WTC11 (cell line): Measurements from ENCODE around the gene CACNB4. TPM values are rescaled to one million over a fixed set of nuclear protein-coding genes. Genes with fewer than 3 reads are reported as not detected.

Source experiments
- ATAC-seq: fragments of 200-7000 bp; cut with Tn5 transposase; 2 replicates; pipeline ENCODE4 v1.10.0; 2021; ENCODE audit warnings: mild to moderate bottlenecking, moderate library complexity
- CTCF ChIA-PET: fragments of 300-600 bp; sonication (Branson Sonifier 250); formaldehyde crosslinking; loops from one replicate; lab custom pipeline; 2021; ENCODE audit warnings: antibody characterized with exemption; lab: Charles Lee
- POLR2A ChIA-PET: fragments of 350-600 bp; sonication (Branson Sonifier 250); formaldehyde crosslinking; loops from one replicate; lab custom pipeline; 2021; ENCODE audit warnings: antibody characterized with exemption; lab: Charles Lee
- DNase-seq: peaks from one replicate; pipeline ENCODE4 v3.0.0; 2021; ENCODE audit warnings: low spot score
- H3K27ac Mint-ChIP-seq: 2 replicates; pipeline ENCODE4 v1.8.0; 2021; ENCODE audit warnings: mixed read lengths
- H3K27me3 Mint-ChIP-seq: 2 replicates; pipeline ENCODE4 v1.8.0; 2021; ENCODE audit warnings: low read depth, mild to moderate bottlenecking, moderate library complexity, mixed read lengths
- H3K36me3 Mint-ChIP-seq: 2 replicates; pipeline ENCODE4 v1.8.0; 2021; ENCODE audit warnings: mixed read lengths
- H3K4me1 Mint-ChIP-seq: 2 replicates; pipeline ENCODE4 v1.8.0; 2022; ENCODE audit warnings: mixed read lengths
- H3K4me3 Mint-ChIP-seq: 2 replicates; pipeline ENCODE4 v1.8.0; 2021; ENCODE audit warnings: mild to moderate bottlenecking, moderate library complexity, mixed read lengths
- H3K9me3 Mint-ChIP-seq: 2 replicates; pipeline ENCODE4 v1.8.0; 2021; ENCODE audit warnings: mixed read lengths
- ARID4B ChIP-seq: sonication (generic); formaldehyde crosslinking; IDR thresholded peaks from 2 replicates; pipeline ENCODE4 v1.8.0; 2023; ENCODE audit warnings: missing genetic modification reagents, mild to moderate bottlenecking, borderline replicate concordance
- CREB1 ChIP-seq: sonication (generic); formaldehyde crosslinking; IDR thresholded peaks from 2 replicates; pipeline ENCODE4 v1.8.0; 2023; ENCODE audit warnings: mild to moderate bottlenecking, missing genetic modification reagents
- ESRRA ChIP-seq: sonication (generic); formaldehyde crosslinking; IDR thresholded peaks from 2 replicates; pipeline ENCODE4 v1.8.1; 2022; ENCODE audit warnings: mild to moderate bottlenecking, missing genetic modification reagents, borderline replicate concordance
- ETV6 ChIP-seq: sonication (generic); formaldehyde crosslinking; IDR thresholded peaks from 2 replicates; pipeline ENCODE4 v1.8.1; 2022; ENCODE audit warnings: mild to moderate bottlenecking, missing genetic modification reagents
- FOXJ3 ChIP-seq: sonication (generic); formaldehyde crosslinking; IDR thresholded peaks from 2 replicates; pipeline ENCODE4 v1.9.0; 2021; ENCODE audit warnings: missing genetic modification reagents, mild to moderate bottlenecking, borderline replicate concordance
- GRHL2 ChIP-seq: fragments of 250-450 bp; sonication (Bioruptor Pico); IDR thresholded peaks from 2 replicates; pipeline ENCODE4 v1.8.0; 2022; ENCODE audit warnings: mild to moderate bottlenecking, moderate library complexity; ENCODE audit not compliant: insufficient replicate concordance, severe bottlenecking
- IRF2 ChIP-seq: sonication (generic); formaldehyde crosslinking; IDR thresholded peaks from 2 replicates; pipeline ENCODE4 v1.8.0; 2022; ENCODE audit warnings: low read depth, missing genetic modification reagents, borderline replicate concordance
- NFATC4 ChIP-seq: fragments of 250-450 bp; sonication (Bioruptor Pico); IDR thresholded peaks from 2 replicates; pipeline ENCODE4 v1.9.0; 2021; ENCODE audit warnings: mild to moderate bottlenecking
- NFYB ChIP-seq: sonication (generic); formaldehyde crosslinking; conservative IDR thresholded peaks from 2 replicates; pipeline ENCODE4 v1.8.0; 2022; ENCODE audit warnings: low read depth, missing genetic modification reagents
- NR3C1 ChIP-seq: sonication (generic); formaldehyde crosslinking; conservative IDR thresholded peaks from 2 replicates; pipeline ENCODE4 v1.8.1; 2023; ENCODE audit warnings: low read depth, mild to moderate bottlenecking, missing genetic modification reagents
- PRRX2 ChIP-seq: fragments of 250-450 bp; sonication (Bioruptor Pico); IDR thresholded peaks from 2 replicates; pipeline ENCODE4 v1.8.0; 2021; ENCODE audit warnings: mild to moderate bottlenecking
- RELA ChIP-seq: sonication (generic); formaldehyde crosslinking; IDR thresholded peaks from 2 replicates; pipeline ENCODE4 v1.8.1; 2022; ENCODE audit warnings: missing genetic modification reagents, mild to moderate bottlenecking, borderline replicate concordance
- SMAD3 ChIP-seq: sonication (generic); formaldehyde crosslinking; IDR thresholded peaks from 2 replicates; pipeline ENCODE4 v1.8.0; 2022; ENCODE audit warnings: missing genetic modification reagents, mild to moderate bottlenecking, borderline replicate concordance
- SP1 ChIP-seq: sonication (generic); formaldehyde crosslinking; conservative IDR thresholded peaks from 2 replicates; pipeline ENCODE4 v1.8.1; 2022; ENCODE audit warnings: missing genetic modification reagents
- ZBTB21 ChIP-seq: sonication (generic); formaldehyde crosslinking; IDR thresholded peaks from 2 replicates; pipeline ENCODE4 v1.8.1; 2023; ENCODE audit warnings: mild to moderate bottlenecking, missing genetic modification reagents, borderline replicate concordance
- ZNF219 ChIP-seq: sonication (generic); formaldehyde crosslinking; IDR thresholded peaks from 2 replicates; pipeline ENCODE4 v1.8.0; 2023; ENCODE audit warnings: missing genetic modification reagents, mild to moderate bottlenecking, borderline replicate concordance
- ZNF232 ChIP-seq: sonication (generic); formaldehyde crosslinking; IDR thresholded peaks from 2 replicates; pipeline ENCODE4 v1.8.0; 2022; ENCODE audit warnings: mild to moderate bottlenecking, missing genetic modification reagents
- ZNF317 ChIP-seq: sonication (generic); formaldehyde crosslinking; IDR thresholded peaks from 2 replicates; pipeline ENCODE4 v1.8.1; 2023; ENCODE audit warnings: low read depth, mild to moderate bottlenecking, moderate library complexity, missing genetic modification reagents, borderline replicate concordance
- ZNF416 ChIP-seq: fragments of 250-450 bp; sonication (Bioruptor Pico); IDR thresholded peaks from 2 replicates; pipeline ENCODE4 v1.9.0; 2021; ENCODE audit warnings: mild to moderate bottlenecking, inconsistent platforms
- ZNF423 ChIP-seq: fragments of 250-450 bp; sonication (Bioruptor Pico); IDR thresholded peaks from 2 replicates; pipeline ENCODE4 v2.1.2; 2022; ENCODE audit warnings: mild to moderate bottlenecking, moderate library complexity
- ZNF512 ChIP-seq: sonication (generic); formaldehyde crosslinking; IDR thresholded peaks from 2 replicates; pipeline ENCODE4 v1.8.1; 2022; ENCODE audit warnings: missing genetic modification reagents, borderline replicate concordance
- total RNA-seq: library from RNA; stranded (reverse); gene quantifications from 3 replicates; pipeline ENCODE4 v1.2.3, GENCODE V29; 2021
- TF ChIP-seq, protein P1 (sequence below): sonication (generic); formaldehyde crosslinking; IDR thresholded peaks from 2 replicates; pipeline ENCODE4 v1.8.1; 2023; ENCODE audit warnings: mild to moderate bottlenecking, missing genetic modification reagents, moderate library complexity
- TF ChIP-seq, protein P2 (sequence below): fragments of 250-450 bp; sonication (Bioruptor Pico); IDR thresholded peaks from 2 replicates; pipeline ENCODE4 v1.9.0; 2021; ENCODE audit warnings: moderate library complexity, mild to moderate bottlenecking, inconsistent platforms, borderline replicate concordance
- TF ChIP-seq, protein P3 (sequence below): fragments of 250-450 bp; sonication (Bioruptor Pico); IDR thresholded peaks from 2 replicates; pipeline ENCODE4 v2.1.2; 2022; ENCODE audit warnings: mild to moderate bottlenecking, moderate library complexity

Gene CACNB4
- total RNA-seq, 1 experiment from 2014 or later: 4.7 TPM

GRCh38 chr2:151791545-151791944, 307.3 kb downstream of the CACNB4 start:
- no peak for DNase-seq
- TF ChIP-seq ZNF219 (CRISPR knock-in tag) (no peak), FOXJ3 (no peak), IRF2 (CRISPR knock-in tag) (no peak), GRHL2 (CRISPR knock-in tag) (no peak), PRRX2 (CRISPR knock-in tag) (no peak), RELA (CRISPR knock-in tag) (no peak), ARID4B (CRISPR knock-in tag) (no peak), ZNF416 (no peak), ETV6 (CRISPR knock-in tag) (no peak), ZNF423 (CRISPR knock-in tag) (no peak), ZBTB21 (CRISPR knock-in tag) (no peak), SMAD3 (no peak), CREB1 (CRISPR knock-in tag) (no peak), NR3C1 (CRISPR knock-in tag) (no peak), ZNF232 (CRISPR knock-in tag) (no peak), NFATC4 (no peak)
- TF ChIP-seq, all 79 proteins: peak for 0
- H3K9me3 Mint-ChIP-seq: peaks cover 7% of the 10 kb centered on the region
- ChIA-PET CTCF (no interaction called here), POLR2A (no interaction called here)
- H3K27me3 Mint-ChIP-seq: no peaks in the 10 kb centered on the region
- ATAC-seq: no peak
- H3K27ac Mint-ChIP-seq: no peak overlapping the region
- peaks cover 26% of the 10 kb centered on the region for H3K36me3 Mint-ChIP-seq
- no peak overlapping the region for H3K4me3 Mint-ChIP-seq
- peaks cover 2% of the 10 kb centered on the region for H3K4me1 Mint-ChIP-seq

GRCh38 chr2:151790689-151791088, 308.2 kb downstream of the CACNB4 start:
- no peaks in the 10 kb centered on the region for H3K27me3 Mint-ChIP-seq
- H3K9me3 Mint-ChIP-seq: peaks cover 7% of the 10 kb centered on the region
- ATAC-seq: no peak
- TF ChIP-seq, protein P1, sequence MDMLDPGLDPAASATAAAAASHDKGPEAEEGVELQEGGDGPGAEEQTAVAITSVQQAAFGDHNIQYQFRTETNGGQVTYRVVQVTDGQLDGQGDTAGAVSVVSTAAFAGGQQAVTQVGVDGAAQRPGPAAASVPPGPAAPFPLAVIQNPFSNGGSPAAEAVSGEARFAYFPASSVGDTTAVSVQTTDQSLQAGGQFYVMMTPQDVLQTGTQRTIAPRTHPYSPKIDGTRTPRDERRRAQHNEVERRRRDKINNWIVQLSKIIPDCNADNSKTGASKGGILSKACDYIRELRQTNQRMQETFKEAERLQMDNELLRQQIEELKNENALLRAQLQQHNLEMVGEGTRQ: no peak
- TF ChIP-seq, all 79 proteins: peak for 0
- H3K27ac Mint-ChIP-seq: peak overlapping the region; percentile 32
- POLR2A ChIA-PET: no interaction called here
- CTCF ChIA-PET: no interaction called here
- H3K4me1 Mint-ChIP-seq: peaks cover 7% of the 10 kb centered on the region
- H3K36me3 Mint-ChIP-seq: peaks cover 26% of the 10 kb centered on the region
- DNase-seq: no peak
- H3K4me3 Mint-ChIP-seq: no peak overlapping the region

DNA sequence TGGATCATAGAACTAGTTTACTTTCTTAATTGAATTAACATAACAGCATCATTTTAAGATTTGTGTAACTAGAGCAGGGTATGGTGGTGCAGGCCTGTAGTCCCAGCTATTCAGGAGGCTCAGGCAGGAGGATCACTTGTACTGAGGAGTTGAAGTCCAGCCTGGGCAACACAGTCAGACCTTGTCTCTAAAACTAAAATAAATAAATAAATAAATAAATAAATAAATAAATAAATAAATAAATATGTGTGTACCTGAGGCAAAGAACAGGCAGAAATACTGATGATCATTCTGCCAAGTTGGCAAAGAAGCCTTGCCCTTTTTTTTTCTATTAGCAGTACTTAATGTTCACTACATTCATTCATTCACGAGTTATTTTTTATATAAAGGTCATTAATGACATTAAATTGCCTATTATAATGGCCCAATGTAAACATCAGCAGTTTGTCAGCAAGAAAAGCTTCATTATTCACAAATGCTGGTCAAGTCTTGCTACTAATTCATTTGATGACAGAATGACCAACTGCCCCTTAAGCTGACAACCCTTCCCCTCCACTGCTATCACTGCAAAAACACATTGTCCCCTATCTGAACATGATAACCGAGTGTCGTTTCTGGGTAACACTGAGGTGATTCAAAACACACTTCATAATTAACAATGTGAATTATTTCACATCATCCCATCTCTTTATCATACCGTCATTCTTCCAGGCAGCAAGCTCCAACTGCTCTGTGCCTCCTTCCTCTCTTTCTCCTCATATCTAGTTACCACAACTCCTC, 309.6 kb downstream of the CACNB4 start:
- CTCF ChIA-PET: no interaction called here
- H3K27me3 Mint-ChIP-seq: no peaks in the 10 kb centered on the region
- H3K27ac Mint-ChIP-seq: no peak overlapping the region
- POLR2A ChIA-PET: no interaction called here
- H3K4me1 Mint-ChIP-seq: peaks cover 7% of the 10 kb centered on the region
- H3K4me3 Mint-ChIP-seq: no peak overlapping the region
- H3K9me3 Mint-ChIP-seq: peaks cover 7% of the 10 kb centered on the region
- peaks cover 27% of the 10 kb centered on the region for H3K36me3 Mint-ChIP-seq
- DNase-seq (no peak), ATAC-seq (no peak)
- TF ChIP-seq, protein P2, sequence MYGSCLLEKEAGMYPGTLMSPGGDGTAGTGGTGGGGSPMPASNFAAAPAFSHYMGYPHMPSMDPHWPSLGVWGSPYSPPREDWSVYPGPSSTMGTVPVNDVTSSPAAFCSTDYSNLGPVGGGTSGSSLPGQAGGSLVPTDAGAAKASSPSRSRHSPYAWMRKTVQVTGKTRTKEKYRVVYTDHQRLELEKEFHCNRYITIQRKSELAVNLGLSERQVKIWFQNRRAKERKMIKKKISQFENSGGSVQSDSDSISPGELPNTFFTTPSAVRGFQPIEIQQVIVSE (CRISPR knock-in tag): no peak
- TF ChIP-seq ZNF317 (CRISPR knock-in tag) (no peak), FOXJ3 (no peak), SP1 (no peak), NFYB (no peak), ESRRA (CRISPR knock-in tag) (no peak), ZNF512 (no peak), ZNF423 (CRISPR knock-in tag) (no peak), ZBTB21 (CRISPR knock-in tag) (no peak)
- TF ChIP-seq, protein P3, sequence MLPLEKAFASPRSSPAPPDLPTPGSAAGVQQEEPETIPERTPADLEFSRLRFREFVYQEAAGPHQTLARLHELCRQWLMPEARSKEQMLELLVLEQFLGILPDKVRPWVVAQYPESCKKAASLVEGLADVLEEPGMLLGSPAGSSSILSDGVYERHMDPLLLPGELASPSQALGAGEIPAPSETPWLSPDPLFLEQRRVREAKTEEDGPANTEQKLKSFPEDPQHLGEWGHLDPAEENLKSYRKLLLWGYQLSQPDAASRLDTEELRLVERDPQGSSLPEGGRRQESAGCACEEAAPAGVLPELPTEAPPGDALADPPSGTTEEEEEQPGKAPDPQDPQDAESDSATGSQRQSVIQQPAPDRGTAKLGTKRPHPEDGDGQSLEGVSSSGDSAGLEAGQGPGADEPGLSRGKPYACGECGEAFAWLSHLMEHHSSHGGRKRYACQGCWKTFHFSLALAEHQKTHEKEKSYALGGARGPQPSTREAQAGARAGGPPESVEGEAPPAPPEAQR (CRISPR knock-in tag): no peak
